Ovary (tissue), 3 donors: ENCODE measurements around the gene GPR142.

Source experiments
- POLR2A ChIP-seq: fragments of 450-650 bp; IDR thresholded peaks from one replicate; pipeline ENCODE4 v1.6.1; 2017; ENCODE audit warnings: antibody characterized with exemption, mild to moderate bottlenecking, moderate library complexity
- TF ChIP-seq, protein P1 (sequence below), 3 donors: fragments of 450-650 bp in 2 of 3; fragments of 200-600 bp in 1 of 3; IDR thresholded peaks; one replicate each; pipeline versions ENCODE4 v1.5.1 to v1.8.0; 2016 to 2022; ENCODE audit warnings: antibody characterized with exemption in 3 of 3, mild to moderate bottlenecking in 1 of 3
- donor health status: DM: no; HTN: no; CAD: no.

- no peak for TF ChIP-seq POLR2A
- TF ChIP-seq, protein P1, sequence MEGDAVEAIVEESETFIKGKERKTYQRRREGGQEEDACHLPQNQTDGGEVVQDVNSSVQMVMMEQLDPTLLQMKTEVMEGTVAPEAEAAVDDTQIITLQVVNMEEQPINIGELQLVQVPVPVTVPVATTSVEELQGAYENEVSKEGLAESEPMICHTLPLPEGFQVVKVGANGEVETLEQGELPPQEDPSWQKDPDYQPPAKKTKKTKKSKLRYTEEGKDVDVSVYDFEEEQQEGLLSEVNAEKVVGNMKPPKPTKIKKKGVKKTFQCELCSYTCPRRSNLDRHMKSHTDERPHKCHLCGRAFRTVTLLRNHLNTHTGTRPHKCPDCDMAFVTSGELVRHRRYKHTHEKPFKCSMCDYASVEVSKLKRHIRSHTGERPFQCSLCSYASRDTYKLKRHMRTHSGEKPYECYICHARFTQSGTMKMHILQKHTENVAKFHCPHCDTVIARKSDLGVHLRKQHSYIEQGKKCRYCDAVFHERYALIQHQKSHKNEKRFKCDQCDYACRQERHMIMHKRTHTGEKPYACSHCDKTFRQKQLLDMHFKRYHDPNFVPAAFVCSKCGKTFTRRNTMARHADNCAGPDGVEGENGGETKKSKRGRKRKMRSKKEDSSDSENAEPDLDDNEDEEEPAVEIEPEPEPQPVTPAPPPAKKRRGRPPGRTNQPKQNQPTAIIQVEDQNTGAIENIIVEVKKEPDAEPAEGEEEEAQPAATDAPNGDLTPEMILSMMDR (IDR thresholded peaks at IDR 0.05), result no peak
These were observed at the start of gene GPR142 for GRCh38 chr17:74367206-74367605.
